AG09309 (cell line): ENCODE results near the gene RNF145.
"Not testable (repeated sequence)": the region's sequence is repeated elsewhere in the genome, so short reads cannot be mapped to it uniquely, and the experiment has no call there.

Source experiments
- DNase-seq: peaks from one replicate; pipeline ENCODE4 v3.0.0-alpha.2; 2010; ENCODE audit warnings: low read depth
- H3K4me3 ChIP-seq: 2 replicates; pipeline ENCODE4 v1.5.1; 2011; ENCODE audit warnings: mild to moderate bottlenecking, low read depth, low read length, moderate library complexity; ENCODE audit not compliant: control insufficient read depth
- CTCF ChIP-seq: IDR thresholded peaks from 2 replicates; pipeline ENCODE4 v1.5.1; 2011; ENCODE audit warnings: mild to moderate bottlenecking, low read depth, low read length, inconsistent platforms; ENCODE audit not compliant: insufficient read depth, control insufficient read depth; ENCODE audit errors: missing control alignments

Gene RNF145

GRCh38 chr5:159156426-159157238 is 52.7 kb downstream of the RNF145 start:
- TF ChIP-seq CTCF, result peak; percentile 79
- H3K4me3 ChIP-seq, result no peak overlapping the region
- peak; percentile 40 for DNase-seq

- no peak for TF ChIP-seq CTCF
- no peak overlapping the region for H3K4me3 ChIP-seq
- DNase-seq, result no peak
Measured at GRCh38 chr5:159155960-159156359, 53.4 kb downstream of the RNF145 start.

GRCh38 chr5:159152876-159153275 is 56.5 kb downstream of the RNF145 start:
- H3K4me3 ChIP-seq, result no peak overlapping the region
- no peak for DNase-seq
- no peak for TF ChIP-seq CTCF

GRCh38 chr5:159149085-159149484 is 60.3 kb downstream of the RNF145 start:
- TF ChIP-seq CTCF, result no peak
- DNase-seq, result no peak
- H3K4me3 ChIP-seq, result no peak overlapping the region

- no peak for DNase-seq
- H3K4me3 ChIP-seq, result no peak overlapping the region
- TF ChIP-seq CTCF, result no peak
Measured at GRCh38 chr5:159147976-159148375, 61.4 kb downstream of the RNF145 start.

- DNase-seq, result no peak
- no peak for TF ChIP-seq CTCF
- no peak overlapping the region for H3K4me3 ChIP-seq
Measured at GRCh38 chr5:159146839-159147238, 62.5 kb downstream of the RNF145 start.

GRCh38 chr5:159145160-159145559 is 64.2 kb downstream of the RNF145 start:
- DNase-seq, H3K4me3 ChIP-seq: not testable (repeated sequence)
